ENCODE data around the gene IGSF6. TPM values are rescaled to one million over a fixed set of nuclear protein-coding genes. Genes with fewer than 3 reads are reported as not detected.
"Not testable (repeated sequence)": the region's sequence is repeated elsewhere in the genome, so short reads cannot be mapped to it uniquely, and the experiment has no call there.

The IGSF6 gene
- total RNA-seq, 1 donor from 2014 or later = 2.3 TPM

DNA sequence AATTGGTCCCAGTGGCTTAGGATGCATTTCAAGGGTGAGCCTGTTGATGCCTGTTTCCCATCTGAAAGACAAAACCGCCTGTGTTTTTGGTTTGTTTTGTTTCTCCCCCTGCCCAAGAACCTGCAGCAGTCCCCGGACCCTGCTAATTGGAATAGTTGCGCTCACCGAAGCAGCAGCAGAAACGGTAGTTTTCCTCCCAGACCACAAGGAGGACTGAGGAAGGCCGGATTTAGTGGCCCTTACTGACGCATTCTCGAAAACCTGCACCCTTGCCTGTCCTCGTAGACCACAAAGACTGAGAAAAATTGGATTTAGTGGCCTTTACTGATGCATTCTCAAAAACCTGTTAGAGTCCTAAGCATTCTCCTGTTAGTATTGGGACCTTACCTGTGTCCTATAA, 16.7 kb downstream of the IGSF6 start:
- DNase-seq (ENCODE audit: low spot score); intact Hi-C loops (cut with DNase I): not testable (repeated sequence)

DNA sequence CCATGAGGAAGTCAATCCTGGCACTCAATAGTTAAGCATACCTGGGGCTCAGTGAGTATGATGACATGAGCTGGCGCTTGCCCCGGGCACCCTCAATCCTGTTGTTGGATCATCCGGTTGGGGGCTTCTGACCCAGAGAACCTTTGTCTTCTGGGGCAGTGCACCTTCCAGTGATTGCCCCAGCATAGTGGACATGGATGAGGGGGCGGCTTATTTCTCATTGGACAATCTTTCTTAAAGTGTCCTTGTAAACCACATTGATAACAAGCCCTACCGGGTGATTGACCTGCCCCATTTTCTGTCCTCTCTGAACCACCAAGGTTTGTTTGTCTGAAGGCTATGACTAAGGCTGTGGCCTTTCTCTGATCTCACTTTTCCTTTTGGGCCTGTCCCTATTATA, 18.2 kb downstream of the IGSF6 start:
- intact Hi-C loops (cut with DNase I) = no loop called here
- no peak for DNase-seq (ENCODE audit: low spot score)

DNA sequence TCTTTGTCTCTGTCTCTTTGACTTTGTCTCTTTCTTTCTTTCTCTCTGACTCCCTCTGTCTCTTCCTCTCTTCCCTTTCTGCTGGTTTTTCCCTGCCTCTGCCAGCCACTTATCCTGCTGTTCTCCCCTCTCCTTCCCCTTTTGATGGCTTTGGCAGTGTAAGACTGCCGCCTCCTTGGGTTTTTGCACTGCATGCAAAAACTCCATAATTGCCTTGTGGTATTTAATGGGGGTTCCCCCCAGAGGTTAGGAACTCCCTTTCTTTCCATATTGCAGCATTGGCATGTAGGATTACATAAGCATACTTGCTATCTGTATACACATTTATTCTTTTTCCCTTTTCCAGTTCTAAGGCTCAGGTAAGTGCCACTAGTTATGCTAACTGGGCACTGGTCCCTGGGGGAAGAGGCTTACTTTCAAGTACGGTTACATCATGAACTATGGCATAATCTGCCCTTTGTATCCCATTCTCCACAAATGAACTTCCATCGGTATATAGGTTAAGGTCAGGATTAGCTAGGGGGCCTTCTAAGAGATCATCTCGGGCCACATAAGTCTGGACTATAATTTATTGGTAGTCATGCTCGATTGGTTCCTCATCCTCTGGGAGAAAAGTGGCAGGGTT, 20.3 kb downstream of the IGSF6 start:
- intact Hi-C loops (cut with DNase I); DNase-seq (ENCODE audit: low spot score): not testable (repeated sequence)

DNA sequence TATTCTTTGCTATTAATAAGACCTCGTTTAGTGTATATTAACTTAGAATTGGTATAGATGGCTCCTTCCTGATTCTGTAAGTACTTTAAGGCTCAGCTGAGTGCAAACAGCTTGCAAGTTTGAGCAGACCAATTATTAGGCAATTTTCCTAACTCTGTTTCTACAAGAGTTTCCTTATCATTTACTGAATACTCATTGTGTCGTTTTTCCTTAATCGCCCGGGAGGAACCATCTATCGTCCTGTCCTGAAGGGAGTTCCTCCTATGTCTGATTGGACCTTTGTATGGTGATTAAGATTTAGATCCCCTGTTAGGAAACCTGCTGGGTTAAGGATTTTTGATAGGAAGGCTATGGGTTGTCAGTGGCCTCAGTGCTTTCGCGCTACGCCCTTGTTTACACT, 21.0 kb downstream of the IGSF6 start:
- DNase-seq (ENCODE audit: low spot score); intact Hi-C loops (cut with DNase I): not testable (repeated sequence)

DNA sequence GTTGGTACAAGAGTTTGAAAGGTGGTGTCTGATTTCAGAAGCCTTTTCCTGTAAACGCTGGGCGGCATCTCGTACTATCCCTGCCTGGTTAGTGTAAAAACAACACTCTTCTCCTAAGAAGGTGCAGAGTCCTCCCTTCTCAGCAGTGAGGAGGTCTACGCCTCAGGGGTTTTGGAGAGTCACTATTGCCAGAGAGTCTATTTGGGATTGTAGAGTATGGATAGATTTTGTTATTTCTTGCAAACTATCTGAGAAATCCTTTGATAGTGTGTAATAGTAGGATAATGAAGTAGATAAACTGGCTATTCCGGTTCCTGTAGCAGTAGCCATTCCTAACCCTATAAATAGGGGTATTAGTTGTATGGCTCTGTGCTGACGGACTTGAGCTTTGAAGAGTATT, 21.5 kb downstream of the IGSF6 start:
- DNase-seq (ENCODE audit: low spot score); intact Hi-C loops (cut with DNase I): not testable (repeated sequence)

DNA sequence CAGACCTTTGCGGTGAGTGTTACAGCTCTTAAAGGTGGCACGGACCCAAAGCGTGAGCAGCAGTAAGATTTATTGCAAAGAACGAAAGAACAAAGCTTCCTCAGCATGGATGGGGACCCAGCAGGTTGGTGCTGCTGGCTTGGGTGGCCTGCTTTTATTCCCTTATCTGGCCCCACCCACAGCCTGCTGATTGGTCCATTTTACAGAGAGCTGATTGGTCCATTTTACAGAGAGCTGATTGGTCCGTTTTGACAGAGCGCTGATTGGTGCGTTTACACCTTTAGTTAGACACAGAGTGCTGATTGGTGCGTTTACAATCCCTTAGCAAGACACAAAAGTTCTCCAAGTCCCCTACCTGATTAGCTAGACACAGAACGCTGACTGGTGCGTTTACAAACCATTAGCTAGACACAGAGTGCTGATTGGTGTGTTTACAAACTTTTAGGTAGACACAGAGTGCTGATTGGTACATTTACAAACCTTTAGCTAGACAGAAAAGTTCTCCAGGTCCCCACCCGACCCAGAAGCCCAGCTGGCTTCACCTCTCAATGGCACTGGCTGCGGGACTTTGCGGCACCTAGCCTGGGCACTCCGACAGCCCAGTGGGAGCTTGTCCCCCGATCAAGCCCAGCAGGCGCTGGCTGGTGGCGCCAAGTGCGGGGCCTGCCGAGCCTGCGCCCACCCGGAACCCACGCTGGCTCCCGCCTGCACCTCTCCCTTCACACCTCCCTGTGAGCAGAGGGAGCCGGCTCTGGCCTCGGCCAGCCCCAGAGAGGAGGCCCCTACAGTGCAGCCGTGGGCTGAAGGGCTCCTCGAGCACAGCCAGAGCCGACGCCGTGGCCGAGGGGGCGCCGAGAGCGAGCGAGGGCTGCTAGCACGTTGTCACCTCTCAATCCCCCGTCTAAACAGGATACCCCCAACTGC, 22.5 kb downstream of the IGSF6 start:
- intact Hi-C loops (cut with DNase I); DNase-seq (ENCODE audit: low spot score): not testable (repeated sequence)

DNA sequence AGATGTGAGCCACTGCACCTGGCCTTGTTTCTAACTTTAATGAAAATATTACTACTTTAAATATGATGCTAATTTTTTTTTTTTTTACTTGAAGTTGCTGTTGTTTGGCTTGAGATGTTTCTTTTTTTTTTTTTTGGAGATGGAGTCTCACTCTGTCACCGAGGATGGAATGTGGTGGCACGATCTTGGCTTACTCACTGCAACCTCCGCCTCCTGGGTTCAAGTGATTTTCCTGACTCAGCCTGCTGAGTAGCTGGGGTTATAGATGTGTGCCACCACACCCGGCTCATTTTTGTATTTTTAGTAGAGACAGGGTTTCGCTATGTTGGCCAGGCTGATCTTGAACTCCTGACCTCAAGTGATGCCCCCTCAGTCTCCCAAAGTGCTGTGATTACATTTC, 23.6 kb downstream of the IGSF6 start:
- DNase-seq (ENCODE audit: low spot score) = no peak
- intact Hi-C loops (cut with DNase I) = no loop called here

DNA sequence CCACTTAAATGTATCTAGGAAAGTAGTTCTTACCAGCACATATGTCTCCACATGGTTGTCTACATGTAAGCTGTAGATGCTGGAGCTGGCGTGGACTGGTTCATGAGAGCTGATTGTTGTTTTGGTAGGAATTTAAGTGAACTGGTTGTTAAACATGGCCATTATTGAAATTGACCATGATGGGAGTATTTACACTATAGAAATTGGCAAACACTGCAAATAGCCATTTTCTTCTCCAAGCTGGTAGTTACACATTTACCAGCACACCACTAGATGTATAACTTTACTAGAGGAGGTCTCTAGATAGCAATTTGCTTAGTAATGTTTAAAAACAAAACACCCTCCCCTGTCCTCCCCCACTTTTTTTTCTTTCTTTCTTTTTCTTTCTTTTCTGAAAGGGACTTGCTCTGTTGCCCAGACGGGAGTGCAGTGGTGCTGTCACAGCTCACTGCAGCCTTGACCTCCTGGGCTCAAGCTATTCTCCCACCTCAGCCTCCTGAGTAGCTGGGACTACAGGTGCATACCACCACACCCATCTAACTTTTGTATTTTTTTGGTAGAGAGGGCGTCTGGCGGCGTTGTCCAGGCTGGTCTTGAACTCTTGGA, 24.2 kb downstream of the IGSF6 start:
- intact Hi-C loops (cut with DNase I) = no loop called here
- no peak for DNase-seq (ENCODE audit: low spot score)

DNA sequence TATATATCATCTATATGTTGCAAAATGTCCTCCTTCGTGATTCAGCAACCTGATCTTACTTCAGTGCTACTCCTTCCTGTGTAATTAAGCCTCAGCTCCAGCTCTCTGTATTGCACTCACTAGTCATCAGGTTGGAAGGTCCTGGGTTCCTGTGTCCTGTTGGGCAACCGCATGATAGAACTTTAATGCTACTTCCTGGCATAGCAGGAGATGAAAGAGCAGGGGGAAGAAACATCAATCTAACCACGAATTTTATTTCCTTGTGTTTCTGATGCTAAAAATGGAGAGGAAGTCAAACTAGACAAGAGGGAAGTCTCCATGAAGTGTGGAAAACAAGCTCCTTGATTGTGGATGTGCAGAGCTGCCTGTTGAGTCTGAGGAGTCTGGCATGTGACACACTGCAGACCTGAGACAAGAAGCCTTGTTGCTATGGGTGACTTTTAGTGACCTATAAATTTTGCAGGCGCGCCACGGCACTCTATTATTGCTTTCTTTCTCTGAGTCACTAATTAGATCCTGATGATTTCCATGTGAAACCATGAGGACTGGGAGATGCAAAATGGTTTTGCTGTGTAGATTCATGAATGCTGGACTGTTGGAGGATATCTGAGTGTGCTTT, 25.6 kb downstream of the IGSF6 start:
- DNase-seq (ENCODE audit: low spot score) = no peak
- intact Hi-C loops (cut with DNase I) = no loop called here

DNA sequence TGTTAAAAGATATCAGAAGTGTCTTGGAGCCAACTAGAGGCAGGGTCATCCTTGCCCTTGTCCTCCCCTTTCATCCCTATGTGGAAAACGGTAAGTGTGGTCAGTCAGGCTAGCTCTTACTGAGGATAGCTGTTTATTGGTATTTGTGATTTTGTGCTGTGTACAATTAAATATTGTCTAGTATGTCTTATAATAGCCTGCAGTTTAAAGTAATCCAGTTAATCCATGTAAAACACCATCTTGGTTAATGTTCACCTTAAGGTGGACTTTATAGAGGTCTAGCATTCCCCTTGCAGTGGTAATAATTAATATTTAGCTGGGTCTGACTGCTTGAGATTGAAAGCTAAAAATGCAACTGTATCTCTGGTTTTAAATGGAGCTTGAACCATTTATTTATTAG, 27.4 kb downstream of the IGSF6 start:
- intact Hi-C loops (cut with DNase I) = no loop called here
- no peak for DNase-seq (ENCODE audit: low spot score)

DNA sequence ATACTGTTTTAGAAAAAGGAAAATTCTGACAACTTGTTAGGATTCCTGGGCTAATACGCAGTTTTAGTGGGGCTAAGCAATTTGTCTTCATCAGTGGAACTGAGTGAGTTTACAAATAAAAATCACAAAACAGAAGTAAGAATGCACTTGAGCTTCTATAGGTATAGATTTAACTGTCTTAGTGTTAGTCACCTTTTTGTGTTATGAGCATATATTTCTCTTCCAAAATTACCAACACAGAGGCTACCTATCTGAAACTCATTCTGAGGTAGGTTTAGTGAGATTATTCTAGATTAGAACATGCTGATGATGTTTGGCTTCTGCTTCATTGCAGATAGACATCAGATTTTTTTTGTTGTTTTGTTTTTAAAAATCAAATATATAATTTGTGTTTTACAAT, 29.9 kb downstream of the IGSF6 start:
- no peak for DNase-seq (ENCODE audit: low spot score)
- intact Hi-C loops (cut with DNase I) = no loop called here

DNA sequence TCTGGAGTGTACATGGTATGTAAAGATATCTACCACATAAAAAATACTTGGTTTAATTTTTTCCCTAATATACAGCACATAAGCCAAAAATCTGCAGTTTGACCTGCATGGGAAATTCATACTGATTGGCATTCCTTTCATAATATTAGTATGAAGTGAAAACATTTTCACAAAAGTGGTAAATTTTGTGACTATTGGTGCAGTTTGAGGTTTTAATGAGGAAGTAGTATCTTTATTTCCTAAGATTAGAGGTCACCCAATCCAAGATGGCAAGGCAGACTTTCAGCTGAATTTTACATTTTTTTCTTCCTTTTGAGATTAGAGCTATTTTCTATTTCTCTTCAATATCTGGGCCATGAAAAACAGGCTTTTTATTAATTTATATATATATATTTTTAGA, 31.8 kb downstream of the IGSF6 start:
- intact Hi-C loops (cut with DNase I) = no loop called here
- DNase-seq (ENCODE audit: low spot score) = no peak

DNA sequence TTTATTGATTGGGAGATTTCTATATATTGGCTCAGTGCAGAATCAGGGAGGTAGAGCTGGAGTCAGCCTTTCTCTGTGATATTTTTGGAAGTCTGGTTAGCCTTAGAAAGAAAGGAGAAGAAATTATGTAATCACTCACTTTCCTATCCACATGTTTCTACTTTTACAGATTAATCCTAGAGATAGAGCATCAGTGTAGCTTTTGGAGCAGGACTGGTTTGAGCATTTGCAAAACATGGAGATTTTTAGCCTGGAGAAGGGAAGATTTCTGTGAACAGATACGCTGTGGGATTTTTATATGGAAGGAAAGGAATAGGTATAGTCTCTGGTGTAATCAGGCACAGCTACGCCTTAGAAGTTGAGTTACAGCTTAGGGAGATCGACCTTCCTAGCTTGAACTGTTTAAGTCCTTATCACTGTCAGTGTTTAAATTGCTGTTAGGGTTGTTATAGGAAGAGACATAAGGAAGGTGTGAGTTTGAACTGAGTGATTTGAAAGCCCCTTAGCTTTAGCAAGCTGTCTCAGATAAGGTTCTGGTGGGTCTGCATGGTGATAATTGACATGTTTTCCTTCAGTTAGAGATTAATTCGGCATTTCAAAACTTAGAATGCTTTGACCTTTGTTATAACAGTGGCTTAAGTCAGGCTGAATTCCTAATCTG, 32.5 kb downstream of the IGSF6 start:
- no peak for DNase-seq (ENCODE audit: low spot score)
- intact Hi-C loops (cut with DNase I) = no loop called here

DNA sequence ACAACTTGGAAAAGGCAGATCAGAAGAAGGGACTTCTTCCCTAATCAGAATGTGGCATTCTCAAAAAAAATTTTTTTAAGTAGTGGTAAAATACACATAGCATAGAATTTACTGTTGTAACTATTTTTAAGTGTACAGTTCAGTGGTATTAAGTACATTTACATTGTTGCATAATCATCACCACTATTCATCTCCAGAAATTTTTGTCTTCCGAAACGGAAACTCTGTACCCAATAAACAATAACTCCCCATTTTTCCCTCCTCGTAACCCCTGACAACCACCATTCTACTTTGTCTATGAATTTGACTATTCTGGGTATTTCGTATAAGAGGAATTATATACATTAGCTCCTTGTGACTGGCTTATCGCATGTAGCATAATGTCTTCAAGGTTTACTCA, 34.1 kb downstream of the IGSF6 start:
- no peak for DNase-seq (ENCODE audit: low spot score)
- intact Hi-C loops (cut with DNase I) = no loop called here

DNA sequence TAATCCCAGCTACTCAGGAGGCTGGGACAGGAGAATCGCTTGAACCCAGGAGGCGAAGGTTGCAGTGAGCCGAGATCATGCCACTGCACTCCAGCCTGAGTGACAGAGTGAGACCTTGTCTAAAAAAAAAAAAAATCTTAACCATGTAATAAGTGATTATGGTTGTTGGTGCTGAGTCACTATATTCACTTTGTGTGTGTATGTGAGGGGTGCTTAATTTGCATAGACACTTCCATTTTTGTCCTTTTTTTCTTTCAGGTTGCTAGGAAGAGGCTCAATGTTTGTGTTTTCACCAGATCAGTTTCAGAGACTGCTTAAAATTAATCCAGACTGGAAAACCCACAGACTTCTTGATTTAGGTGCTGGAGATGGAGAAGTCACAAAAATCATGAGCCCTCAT, 34.8 kb downstream of the IGSF6 start:
- DNase-seq (ENCODE audit: low spot score) = no peak
- intact Hi-C loops (cut with DNase I) = no loop called here

DNA sequence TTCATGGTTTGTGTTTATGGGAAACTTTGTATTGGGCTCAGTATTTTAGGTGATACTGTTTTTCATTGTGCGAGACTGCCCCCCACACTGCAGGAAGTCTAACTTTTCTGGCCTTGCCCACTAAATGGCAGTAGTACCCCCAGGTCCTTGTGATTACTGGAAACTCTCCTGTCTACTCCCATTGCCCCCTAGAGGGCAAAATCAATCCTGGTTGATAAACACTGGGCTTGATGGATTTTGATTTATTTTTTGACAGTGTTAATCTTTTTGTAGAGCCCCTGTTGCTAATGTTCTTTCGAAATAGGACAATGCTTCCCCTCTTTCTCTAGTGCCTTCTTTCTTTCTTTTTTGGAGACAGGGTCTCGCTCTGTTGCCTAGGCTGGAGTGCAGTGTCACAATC, 37.5 kb downstream of the IGSF6 start:
- intact Hi-C loops (cut with DNase I) = no loop called here
- no peak for DNase-seq (ENCODE audit: low spot score)

DNA sequence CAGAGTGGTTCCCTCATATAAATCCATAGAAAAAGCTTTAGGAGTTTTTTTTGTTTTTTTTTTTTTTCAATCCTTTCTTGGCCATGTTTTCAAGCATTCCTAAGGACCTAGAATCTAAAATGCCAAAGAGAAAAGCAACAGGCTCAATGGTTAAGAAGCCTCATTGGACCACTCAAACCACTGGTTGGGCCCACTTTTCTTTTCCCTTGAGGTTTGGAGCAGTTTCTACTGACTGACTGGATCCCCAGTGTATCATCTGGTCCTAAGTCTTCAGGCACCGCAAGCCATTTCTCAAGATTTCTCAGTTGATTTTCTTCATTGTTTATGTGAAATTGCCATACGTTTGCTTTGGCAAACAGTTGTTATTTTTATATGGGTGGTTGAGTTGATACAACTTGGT, 38.6 kb downstream of the IGSF6 start:
- intact Hi-C loops (cut with DNase I) = no loop called here
- no peak for DNase-seq (ENCODE audit: low spot score)

DNA sequence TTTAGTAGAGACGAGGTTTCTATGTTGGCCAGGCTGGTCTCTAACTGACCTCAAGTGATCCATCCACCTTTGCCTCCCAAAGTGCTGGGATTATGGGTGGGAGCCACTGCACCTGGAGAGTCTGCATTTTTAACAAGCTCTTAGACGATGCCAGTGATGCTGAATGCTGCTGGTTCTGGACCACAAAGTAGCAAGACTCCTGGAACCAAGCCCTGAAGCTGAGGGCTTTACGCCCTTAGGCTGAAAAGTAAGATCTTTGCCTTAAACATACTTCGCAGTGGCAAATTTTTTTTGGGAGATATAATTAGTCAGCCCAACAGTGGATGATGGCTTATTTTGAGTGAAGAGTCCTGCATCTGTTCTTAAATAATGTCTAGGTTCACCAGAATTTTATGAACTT, 39.0 kb downstream of the IGSF6 start:
- intact Hi-C loops (cut with DNase I) = no loop called here
- no peak for DNase-seq (ENCODE audit: low spot score)

DNA sequence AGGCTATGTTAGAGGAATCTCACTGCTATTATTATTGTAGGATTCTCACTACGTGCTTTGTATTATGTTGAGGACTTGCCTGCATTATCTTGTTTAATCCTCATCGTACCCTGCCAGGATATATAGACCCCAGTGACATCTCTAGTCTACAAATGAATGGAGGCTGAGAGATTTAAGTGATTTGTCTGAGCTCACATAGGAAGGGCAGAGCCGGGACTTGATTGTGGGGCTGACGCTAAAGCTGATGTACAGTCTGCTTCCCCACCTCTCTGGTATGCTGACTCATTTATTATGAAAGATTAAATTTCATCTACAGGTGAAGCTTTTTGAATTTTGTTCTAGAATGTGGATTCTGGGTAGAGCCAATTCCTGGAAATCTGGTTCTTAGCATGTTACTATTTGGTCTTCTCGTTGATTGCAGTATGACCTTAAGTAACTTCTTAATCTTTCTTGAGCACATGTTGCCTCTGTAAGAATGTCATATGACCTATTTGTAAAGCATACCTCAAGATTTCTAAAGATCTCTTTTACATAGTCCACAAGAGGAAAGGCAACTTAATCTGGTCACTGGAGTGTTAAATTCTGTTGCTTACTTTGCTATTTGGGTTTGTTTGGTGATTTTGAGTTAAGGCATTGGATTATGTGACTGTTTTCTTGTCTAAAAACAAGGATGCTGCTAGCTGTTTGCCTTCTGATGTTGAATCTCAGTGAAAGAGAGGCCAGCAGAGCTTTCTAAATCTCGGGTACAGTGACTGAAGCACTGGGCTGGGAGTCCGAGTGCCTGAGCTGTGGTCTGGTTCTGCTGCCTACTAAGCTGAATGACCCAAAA, 40.6 kb downstream of the IGSF6 start:
- intact Hi-C loops (cut with DNase I) = no loop called here

More for the DNA sequence above, 40.6 kb downstream of the IGSF6 start:
- DNase-seq (ENCODE audit: low spot score) = no peak
